ENCODE measurements around the gene PTPRN2.

PTPRN2 gene

DNA sequence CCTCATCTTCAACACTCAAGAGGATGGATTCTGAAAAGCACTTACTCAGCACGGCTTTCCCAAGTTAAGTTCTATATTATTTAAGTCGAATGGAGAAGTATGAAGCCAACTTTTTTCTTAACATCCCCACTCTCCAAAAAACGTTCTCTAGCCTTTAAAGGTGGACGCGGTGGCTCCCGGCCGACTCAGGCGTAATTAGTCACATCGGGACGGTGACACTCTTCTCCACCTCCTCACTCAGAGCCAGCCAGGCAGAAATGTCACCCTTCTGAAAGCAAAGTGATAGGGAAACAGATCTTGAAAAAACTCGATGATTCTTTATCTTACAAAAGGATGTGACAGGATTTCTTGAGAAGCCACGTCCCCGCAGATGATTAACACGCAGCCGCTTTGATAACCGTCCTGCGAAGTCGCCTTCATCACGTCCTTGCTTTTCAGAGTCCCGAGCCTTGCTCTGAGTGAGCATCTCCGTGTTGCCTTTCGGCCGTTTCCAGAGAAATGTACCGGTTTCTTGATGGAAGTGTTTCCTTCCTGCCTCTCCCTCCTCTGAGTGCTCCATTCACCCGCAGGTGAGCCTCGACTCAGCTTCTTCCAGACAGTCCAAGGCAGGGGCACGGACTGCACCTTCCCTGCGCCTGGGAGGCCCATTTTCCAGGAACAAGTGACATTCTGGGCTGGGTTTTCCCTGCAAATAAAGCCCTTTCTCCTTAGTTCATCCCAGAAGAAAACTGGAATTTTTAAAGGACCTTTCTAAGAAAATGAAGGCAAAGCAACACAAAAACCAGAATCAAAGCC is 936.1 kb downstream of the PTPRN2 start:
- Mint-ChIP-seq H3K27me3 (no peaks in the 10 kb centered on the region), H3K36me3 (ENCODE audit: low read depth) (no peaks in the 10 kb centered on the region), H3K4me3 (no peak overlapping the region), H3K27ac (no peak overlapping the region), H3K9me3 (no peaks in the 10 kb centered on the region), H3K4me1 (ENCODE audit: low read depth) (no peaks in the 10 kb centered on the region)
- DNase-seq, result no peak

- Mint-ChIP-seq H3K4me1 (ENCODE audit: low read depth) (no peaks in the 10 kb centered on the region), H3K27ac (no peak overlapping the region), H3K36me3 (ENCODE audit: low read depth) (no peaks in the 10 kb centered on the region), H3K4me3 (no peak overlapping the region), H3K9me3 (no peaks in the 10 kb centered on the region), H3K27me3 (no peaks in the 10 kb centered on the region)
- no peak for DNase-seq
Measured at GRCh38 chr7:157650801-157651200, 936.8 kb downstream of the PTPRN2 start.

- H3K36me3 Mint-ChIP-seq (ENCODE audit: low read depth), result no peaks in the 10 kb centered on the region
- no peaks in the 10 kb centered on the region for H3K4me1 Mint-ChIP-seq (ENCODE audit: low read depth)
- H3K4me3 Mint-ChIP-seq, result no peak overlapping the region
- no peak for DNase-seq
- no peaks in the 10 kb centered on the region for H3K27me3 Mint-ChIP-seq
- H3K9me3 Mint-ChIP-seq, result no peaks in the 10 kb centered on the region
- H3K27ac Mint-ChIP-seq, result no peak overlapping the region
Measured at GRCh38 chr7:157650131-157650631, 937.4 kb downstream of the PTPRN2 start.

DNA sequence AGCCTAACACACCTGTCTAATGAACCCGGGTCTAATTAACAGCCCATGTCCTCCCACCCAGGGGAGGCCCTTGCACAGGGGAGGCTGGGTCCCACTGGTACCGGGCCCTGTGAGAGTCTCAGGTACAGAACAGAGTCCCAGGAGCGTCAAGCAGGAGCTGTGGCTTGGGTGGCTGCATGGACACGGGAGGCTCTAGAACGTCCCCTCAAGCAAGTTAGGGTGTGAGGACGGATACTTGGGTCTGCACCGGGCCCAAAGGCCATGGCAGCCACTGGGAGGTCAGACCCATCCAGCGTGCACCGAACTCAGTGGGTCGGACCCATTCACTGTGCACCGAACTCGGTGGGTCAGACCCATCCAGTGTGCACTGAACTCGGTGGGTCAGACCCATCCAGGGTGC is 941.1 kb downstream of the PTPRN2 start:
- DNase-seq, result no peak
- H3K9me3 Mint-ChIP-seq, result no peaks in the 10 kb centered on the region
- H3K4me3 Mint-ChIP-seq, result no peak overlapping the region
- H3K27me3 Mint-ChIP-seq, result peaks cover 6% of the 10 kb centered on the region
- H3K4me1 Mint-ChIP-seq (ENCODE audit: low read depth), result no peaks in the 10 kb centered on the region
- no peak overlapping the region for H3K27ac Mint-ChIP-seq
- no peaks in the 10 kb centered on the region for H3K36me3 Mint-ChIP-seq (ENCODE audit: low read depth)

GRCh38 chr7:157645539-157645938 is 942.1 kb downstream of the PTPRN2 start:
- H3K27ac Mint-ChIP-seq, result no peak overlapping the region
- peaks cover 7% of the 10 kb centered on the region for H3K27me3 Mint-ChIP-seq
- no peak for DNase-seq
- no peaks in the 10 kb centered on the region for H3K4me1 Mint-ChIP-seq (ENCODE audit: low read depth)
- H3K9me3 Mint-ChIP-seq, result no peaks in the 10 kb centered on the region
- H3K4me3 Mint-ChIP-seq, result no peak overlapping the region
- no peaks in the 10 kb centered on the region for H3K36me3 Mint-ChIP-seq (ENCODE audit: low read depth)

- H3K27ac Mint-ChIP-seq, result no peak overlapping the region
- DNase-seq, result no peak
- H3K4me3 Mint-ChIP-seq, result no peak overlapping the region
- peaks cover 3% of the 10 kb centered on the region for H3K9me3 Mint-ChIP-seq
- no peaks in the 10 kb centered on the region for H3K4me1 Mint-ChIP-seq (ENCODE audit: low read depth)
- H3K27me3 Mint-ChIP-seq, result peaks cover 7% of the 10 kb centered on the region
- no peaks in the 10 kb centered on the region for H3K36me3 Mint-ChIP-seq (ENCODE audit: low read depth)
Measured at GRCh38 chr7:157644946-157645345, 942.7 kb downstream of the PTPRN2 start.

DNA sequence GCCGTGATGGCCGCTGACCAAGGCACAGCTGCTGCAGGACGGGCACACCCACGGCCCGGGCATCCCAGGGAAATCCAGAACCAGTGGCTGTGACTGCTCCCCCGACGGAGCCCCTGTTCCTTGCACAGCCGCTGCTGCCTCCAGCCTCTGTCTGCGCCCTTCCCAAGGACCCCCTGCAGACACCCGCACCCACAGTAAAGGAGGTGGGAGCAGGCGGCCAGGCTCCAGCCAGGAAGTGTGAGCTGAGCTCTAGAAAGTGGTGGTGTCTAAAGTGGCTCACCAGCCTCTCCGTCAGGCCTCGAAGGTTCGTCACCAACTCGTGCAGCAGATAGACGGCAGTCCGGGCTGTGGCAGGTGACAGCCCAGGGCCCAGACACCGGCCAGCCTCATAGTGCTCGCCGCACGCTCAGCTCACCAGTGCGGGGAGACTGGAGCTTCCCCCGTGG is 944.1 kb downstream of the PTPRN2 start:
- H3K36me3 Mint-ChIP-seq (ENCODE audit: low read depth), result no peaks in the 10 kb centered on the region
- no peak overlapping the region for H3K4me3 Mint-ChIP-seq
- H3K27ac Mint-ChIP-seq, result no peak overlapping the region
- H3K27me3 Mint-ChIP-seq, result peaks cover 7% of the 10 kb centered on the region
- peaks cover 5% of the 10 kb centered on the region for H3K9me3 Mint-ChIP-seq
- no peak for DNase-seq
- no peaks in the 10 kb centered on the region for H3K4me1 Mint-ChIP-seq (ENCODE audit: low read depth)

DNA sequence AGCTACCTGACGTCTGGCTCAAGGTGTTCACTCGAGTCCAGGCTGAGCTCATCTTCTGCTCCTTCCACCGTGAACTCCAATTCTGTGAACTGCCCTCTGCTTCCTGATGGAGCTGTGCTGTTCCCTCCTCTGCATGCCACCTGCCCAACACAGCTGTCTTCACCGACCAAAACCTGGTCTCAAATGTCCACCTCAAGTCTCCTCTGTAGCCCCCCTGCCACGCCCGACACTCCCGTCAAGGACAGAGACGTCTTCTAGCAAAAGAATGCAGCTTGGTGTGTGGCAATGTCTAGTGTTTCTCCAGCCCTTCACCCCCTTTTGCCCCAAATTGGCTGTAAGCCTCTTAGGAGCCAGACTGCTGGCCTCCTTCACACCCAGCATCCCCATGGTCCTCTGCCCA is 945.8 kb downstream of the PTPRN2 start:
- no peaks in the 10 kb centered on the region for H3K36me3 Mint-ChIP-seq (ENCODE audit: low read depth)
- no peaks in the 10 kb centered on the region for H3K4me1 Mint-ChIP-seq (ENCODE audit: low read depth)
- H3K27ac Mint-ChIP-seq, result no peak overlapping the region
- peaks cover 16% of the 10 kb centered on the region for H3K27me3 Mint-ChIP-seq
- H3K9me3 Mint-ChIP-seq, result peaks cover 5% of the 10 kb centered on the region
- H3K4me3 Mint-ChIP-seq, result no peak overlapping the region
- DNase-seq, result no peak

- Mint-ChIP-seq H3K27me3 (peaks cover 28% of the 10 kb centered on the region), H3K4me3 (no peak overlapping the region), H3K27ac (no peak overlapping the region), H3K9me3 (peaks cover 5% of the 10 kb centered on the region), H3K36me3 (ENCODE audit: low read depth) (no peaks in the 10 kb centered on the region), H3K4me1 (ENCODE audit: low read depth) (no peaks in the 10 kb centered on the region)
- DNase-seq, result no peak
Measured at GRCh38 chr7:157640144-157640543, 947.5 kb downstream of the PTPRN2 start.

DNA sequence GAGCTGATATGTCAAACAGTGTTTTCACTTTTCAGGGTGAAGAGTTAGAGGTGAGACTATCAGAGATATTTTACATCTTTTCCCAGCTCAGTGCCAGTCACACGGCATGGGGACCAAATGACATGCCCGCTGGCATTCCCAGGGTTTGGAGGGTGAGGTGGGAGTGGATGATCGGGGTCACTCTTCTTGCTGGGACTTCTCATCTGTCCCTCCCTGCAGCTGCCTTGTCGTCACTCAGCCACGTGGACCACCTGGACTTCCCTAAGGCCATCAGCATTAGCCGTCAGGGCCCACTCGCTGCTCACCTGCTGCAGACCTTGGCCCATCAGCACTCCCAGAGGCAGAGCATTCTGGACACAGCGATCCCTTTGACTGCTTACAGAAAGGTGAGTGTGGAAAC is 949.1 kb downstream of the PTPRN2 start:
- no peak overlapping the region for H3K27ac Mint-ChIP-seq
- no peaks in the 10 kb centered on the region for H3K36me3 Mint-ChIP-seq (ENCODE audit: low read depth)
- no peak for DNase-seq
- peaks cover 5% of the 10 kb centered on the region for H3K9me3 Mint-ChIP-seq
- no peak overlapping the region for H3K4me3 Mint-ChIP-seq
- H3K4me1 Mint-ChIP-seq (ENCODE audit: low read depth), result no peaks in the 10 kb centered on the region
- peaks cover 35% of the 10 kb centered on the region for H3K27me3 Mint-ChIP-seq

DNA sequence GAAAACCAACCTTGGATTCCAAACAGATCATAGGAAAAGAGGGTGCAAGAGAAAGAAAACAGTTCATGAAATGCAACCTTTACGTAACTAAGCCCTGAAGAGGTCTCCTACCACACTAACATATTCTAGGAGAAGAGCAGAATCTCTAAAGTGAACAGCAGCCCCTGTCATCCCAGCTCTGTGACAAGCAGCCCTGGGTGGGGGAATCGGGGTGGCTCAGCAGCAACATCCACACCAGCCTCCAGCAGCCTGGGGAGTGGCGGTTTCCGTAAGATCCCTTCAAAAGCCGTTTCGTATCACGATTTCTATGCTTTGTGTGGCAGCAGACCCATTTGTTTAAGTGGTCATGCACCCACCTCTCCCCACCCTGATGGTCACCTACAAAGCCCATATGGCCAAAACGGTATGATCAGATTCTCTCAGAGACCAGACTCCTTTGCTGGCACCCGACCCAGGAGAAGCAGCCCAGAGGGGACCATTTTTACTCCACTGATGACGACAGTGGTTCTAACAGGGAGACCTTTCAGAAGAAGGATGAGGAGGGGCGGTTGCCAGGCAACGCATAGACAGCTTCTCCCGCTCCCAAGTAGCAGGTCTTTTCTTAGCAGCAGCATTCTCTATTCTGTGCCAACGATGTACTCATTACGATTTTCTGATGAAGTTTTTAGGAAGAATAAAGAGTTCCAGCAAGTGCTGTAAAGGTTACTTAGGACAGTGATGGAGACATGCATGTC is 950.2 kb downstream of the PTPRN2 start:
- DNase-seq, result no peak
- H3K4me3 Mint-ChIP-seq, result no peak overlapping the region
- H3K4me1 Mint-ChIP-seq (ENCODE audit: low read depth), result no peaks in the 10 kb centered on the region
- H3K9me3 Mint-ChIP-seq, result peaks cover 5% of the 10 kb centered on the region
- no peaks in the 10 kb centered on the region for H3K36me3 Mint-ChIP-seq (ENCODE audit: low read depth)
- H3K27me3 Mint-ChIP-seq, result peaks cover 40% of the 10 kb centered on the region
- no peak overlapping the region for H3K27ac Mint-ChIP-seq

- Mint-ChIP-seq H3K4me3 (no peak overlapping the region), H3K36me3 (ENCODE audit: low read depth) (no peaks in the 10 kb centered on the region), H3K9me3 (peaks cover 5% of the 10 kb centered on the region), H3K27me3 (peaks cover 36% of the 10 kb centered on the region), H3K27ac (no peak overlapping the region), H3K4me1 (ENCODE audit: low read depth) (no peaks in the 10 kb centered on the region)
- DNase-seq, result no peak
Measured at GRCh38 chr7:157635669-157636068, 952.0 kb downstream of the PTPRN2 start.

DNA sequence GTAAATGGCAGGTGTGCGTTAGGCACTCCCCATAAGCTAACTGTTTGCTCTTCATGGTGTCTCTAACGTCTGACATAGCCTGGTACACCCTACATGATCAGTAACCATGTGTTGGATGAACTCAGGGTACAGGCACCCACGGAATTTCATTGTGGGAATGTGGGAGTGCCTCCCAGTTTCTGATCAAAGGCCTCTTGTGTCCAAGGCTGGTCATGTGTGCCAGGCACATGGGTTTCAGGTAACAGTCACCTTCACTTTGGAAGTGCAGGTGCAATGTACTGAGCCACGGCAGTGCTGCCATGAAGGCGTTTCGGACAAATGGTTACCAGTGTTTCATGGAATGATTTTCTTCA is 952.5 kb downstream of the PTPRN2 start:
- H3K27me3 Mint-ChIP-seq, result peaks cover 38% of the 10 kb centered on the region
- no peaks in the 10 kb centered on the region for H3K36me3 Mint-ChIP-seq (ENCODE audit: low read depth)
- no peak overlapping the region for H3K4me3 Mint-ChIP-seq
- H3K27ac Mint-ChIP-seq, result no peak overlapping the region
- no peaks in the 10 kb centered on the region for H3K4me1 Mint-ChIP-seq (ENCODE audit: low read depth)
- peaks cover 4% of the 10 kb centered on the region for H3K9me3 Mint-ChIP-seq
- DNase-seq, result no peak

DNA sequence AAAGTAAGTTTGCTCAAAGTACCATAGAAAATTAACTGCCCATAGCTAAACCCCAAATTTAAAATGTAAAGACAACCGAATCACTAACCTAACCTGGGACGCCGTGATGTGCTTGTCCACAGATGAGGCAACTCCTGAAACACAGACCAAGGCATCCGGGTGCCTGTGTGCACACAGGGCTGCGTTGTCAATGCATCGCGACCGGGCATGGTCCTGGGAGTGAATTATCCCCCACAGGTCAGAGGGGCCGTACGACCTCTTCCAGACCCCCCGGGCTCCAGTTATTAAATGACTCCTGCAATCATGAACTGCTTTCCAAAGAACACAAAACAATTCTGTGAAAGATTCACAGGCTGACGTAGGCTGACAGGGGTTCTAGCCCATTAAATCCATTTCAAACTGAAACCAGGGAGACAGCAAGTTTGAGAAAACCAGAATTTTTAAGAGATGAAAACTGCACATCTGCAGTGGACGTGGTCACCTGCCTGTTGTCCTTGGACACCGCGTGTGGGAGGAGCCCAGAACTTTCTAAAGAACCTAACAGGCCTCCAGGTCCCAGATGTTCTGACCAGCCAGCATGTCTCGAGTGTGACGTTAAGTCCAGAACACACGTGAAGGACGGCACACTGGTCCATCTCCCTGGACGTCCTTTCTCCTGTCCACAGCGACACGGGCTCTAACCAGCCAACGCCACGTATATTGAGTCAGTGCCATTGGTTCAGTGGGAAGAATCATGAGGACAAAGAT is 953.0 kb downstream of the PTPRN2 start:
- H3K27ac Mint-ChIP-seq, result no peak overlapping the region
- no peak for DNase-seq
- no peak overlapping the region for H3K4me3 Mint-ChIP-seq
- H3K27me3 Mint-ChIP-seq, result peaks cover 38% of the 10 kb centered on the region
- no peaks in the 10 kb centered on the region for H3K9me3 Mint-ChIP-seq
- H3K4me1 Mint-ChIP-seq (ENCODE audit: low read depth), result no peaks in the 10 kb centered on the region
- no peaks in the 10 kb centered on the region for H3K36me3 Mint-ChIP-seq (ENCODE audit: low read depth)

All from activated T-cell treated with anti-CD3 and anti-CD28 coated beads, Interleukin-2, amount 50 U/mL, for 24 hours (primary cell).